ENCODE data around the gene PHYKPL. TPM values are rescaled to one million over a fixed set of nuclear protein-coding genes. Genes with fewer than 3 reads are reported as not detected.

Gene PHYKPL
- total RNA-seq, 1 donor from 2014 or later: 29.2 TPM

GRCh38 chr5:178216088-178216534 lies 16.5 kb downstream of the PHYKPL start:
- peaks cover 26% of the 10 kb centered on the region for H3K36me3 ChIP-seq (ENCODE audit: control insufficient read depth, insufficient read depth, low read length)
- no peaks in the 10 kb centered on the region for H3K27me3 ChIP-seq (ENCODE audit: control insufficient read depth, insufficient read depth, low read length)
- DNase-seq (ENCODE audit: low read depth) (no peak), FAIRE-seq (no peak)
- TF ChIP-seq CTCF (IDR thresholded peaks at IDR 0.05; ENCODE audit: insufficient read depth, low read length, severe bottlenecking): no peak
- H3K4me3 ChIP-seq (ENCODE audit: low read depth, low read length): no peak overlapping the region

GRCh38 chr5:178215280-178216002 lies 17.2 kb downstream of the PHYKPL start:
- DNase-seq (ENCODE audit: low read depth): no peak
- Histone ChIP-seq H3K36me3 (ENCODE audit: control insufficient read depth, insufficient read depth, low read length) (peaks cover 28% of the 10 kb centered on the region), H3K27me3 (ENCODE audit: control insufficient read depth, insufficient read depth, low read length) (no peaks in the 10 kb centered on the region), H3K4me3 (ENCODE audit: low read depth, low read length) (no peak overlapping the region)
- FAIRE-seq: no peak
- no peak for TF ChIP-seq CTCF (IDR thresholded peaks at IDR 0.05; ENCODE audit: insufficient read depth, low read length, severe bottlenecking)

GRCh38 chr5:178214160-178214803 lies 18.3 kb downstream of the PHYKPL start:
- Histone ChIP-seq H3K27me3 (ENCODE audit: control insufficient read depth, insufficient read depth, low read length) (no peaks in the 10 kb centered on the region), H3K36me3 (ENCODE audit: control insufficient read depth, insufficient read depth, low read length) (peaks cover 34% of the 10 kb centered on the region), H3K4me3 (ENCODE audit: low read depth, low read length) (no peak overlapping the region)
- no peak for FAIRE-seq
- DNase-seq (ENCODE audit: low read depth): no peak
- TF ChIP-seq CTCF (IDR thresholded peaks at IDR 0.05; ENCODE audit: insufficient read depth, low read length, severe bottlenecking): no peak

- Histone ChIP-seq H3K36me3 (ENCODE audit: control insufficient read depth, insufficient read depth, low read length) (peaks cover 38% of the 10 kb centered on the region), H3K4me3 (ENCODE audit: low read depth, low read length) (no peak overlapping the region), H3K27me3 (ENCODE audit: control insufficient read depth, insufficient read depth, low read length) (no peaks in the 10 kb centered on the region)
- no peak for TF ChIP-seq CTCF (IDR thresholded peaks at IDR 0.05; ENCODE audit: insufficient read depth, low read length, severe bottlenecking)
- no peak for DNase-seq (ENCODE audit: low read depth)
- no peak for FAIRE-seq
Observed at GRCh38 chr5:178213748-178214151, 18.9 kb downstream of the PHYKPL start.

- FAIRE-seq (no peak), DNase-seq (ENCODE audit: low read depth) (no peak)
- H3K4me3 ChIP-seq (ENCODE audit: low read depth, low read length): no peak overlapping the region
- H3K27me3 ChIP-seq (ENCODE audit: control insufficient read depth, insufficient read depth, low read length): no peaks in the 10 kb centered on the region
- no peak for TF ChIP-seq CTCF (IDR thresholded peaks at IDR 0.05; ENCODE audit: insufficient read depth, low read length, severe bottlenecking)
- H3K36me3 ChIP-seq (ENCODE audit: control insufficient read depth, insufficient read depth, low read length): peaks cover 38% of the 10 kb centered on the region
Observed at GRCh38 chr5:178213003-178213461, 19.6 kb downstream of the PHYKPL start.
